Motor neuron (in vitro differentiated cells): Measurements from ENCODE around the gene BCL2L11. TPM values are rescaled to one million over a fixed set of nuclear protein-coding genes. Genes with fewer than 3 reads are reported as not detected.

Experiments
- ATAC-seq, 8 experiments: fragments of 200-7000 bp; cut with Tn5 transposase; replicated peaks in 6 of 8; 2 replicates each; pipeline ENCODE4 v1.8.0; 2021; ENCODE audit warnings: mild to moderate bottlenecking in 8 of 8, moderate library complexity in 8 of 8
- H3K27ac ChIP-seq, 2 donors: fragments of 250-450 bp; sonication (Bioruptor Pico); 2 replicates each; pipeline ENCODE4 v1.9.0; 2021; ENCODE audit warnings: antibody characterized with exemption in 2 of 2, mild to moderate bottlenecking in 2 of 2, moderate library complexity in 1 of 2
- H3K4me1 ChIP-seq, 2 donors: fragments of 250-450 bp; sonication (Bioruptor Pico); replicated peaks in 1 of 2; 2 replicates each; pipeline ENCODE4 v1.6.1; 2021; ENCODE audit warnings: antibody characterized with exemption in 2 of 2, mild to moderate bottlenecking in 2 of 2, moderate library complexity in 1 of 2
- H3K4me3 ChIP-seq, 5 donors: fragments of 250-450 bp; sonication (Bioruptor Pico); 2 replicates each; pipeline ENCODE4 v1.9.0; 2021; ENCODE audit warnings: antibody characterized with exemption in 5 of 5, mild to moderate bottlenecking in 5 of 5, moderate library complexity in 4 of 5
- WGBS, 10 experiments: fragments of 450-650 bp; shearing (Covaris generic); methylation state at CpG; one replicate each; pipeline ENCODE4 v1.0.0; 2022; 5-methylcytosine and 5-hydroxymethylcytosine counted together
- in situ Hi-C, 9 experiments: fragments of 400-800 bp; cut with MboI; loops; one replicate each; pipeline ENCODE4 v1.15.0; 2021; ENCODE audit warnings: low sequenced_read_pairs in 9 of 9, low pct_unique_long_range_greater_than_20kb in 2 of 9; ENCODE audit not compliant: unreplicated experiment in 9 of 9
- total RNA-seq, 8 experiments: library from RNA; unstranded; fragments of 300-600 nt; gene quantifications; 2 replicates each; pipeline versions ENCODE4 v1.2.3 to v1.2.4, GENCODE V29; 2022

Gene BCL2L11
- total RNA-seq, 8 experiments from 2014 or later: 2.4 to 13.1 (median 7.3) TPM

DNA sequence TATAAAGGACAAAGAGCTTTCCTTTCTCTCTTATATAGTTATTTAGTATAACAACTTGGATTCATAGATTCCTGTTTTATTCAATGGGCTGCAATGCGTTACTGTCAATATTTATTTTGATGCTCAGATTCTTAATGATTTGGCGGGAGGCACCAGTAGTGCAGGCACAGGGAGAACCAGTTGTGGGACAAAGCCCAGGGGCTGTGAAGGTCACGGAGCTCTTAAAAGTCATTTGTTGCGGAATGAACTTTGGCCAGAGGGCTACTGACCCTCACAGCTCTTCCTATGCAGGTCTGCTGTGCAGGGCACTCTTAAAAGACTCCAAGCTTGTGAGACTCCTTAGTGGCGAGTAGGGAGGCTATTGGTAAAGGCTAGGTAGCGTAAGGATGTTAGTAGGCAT is 34.0 kb downstream of the BCL2L11 start:
- Histone ChIP-seq H3K4me1 (peaks cover 0 to 15% of the 10 kb centered on the region in 2 donors), H3K27ac (no peak overlapping the region), H3K4me3 (no peak overlapping the region)
- in situ Hi-C loops: no loop called here
- WGBS, 10 experiments: 59 to 100% (median 78%) methylated on average over 1 to 6 of the region's 6 CpGs
- ATAC-seq: no peak

DNA sequence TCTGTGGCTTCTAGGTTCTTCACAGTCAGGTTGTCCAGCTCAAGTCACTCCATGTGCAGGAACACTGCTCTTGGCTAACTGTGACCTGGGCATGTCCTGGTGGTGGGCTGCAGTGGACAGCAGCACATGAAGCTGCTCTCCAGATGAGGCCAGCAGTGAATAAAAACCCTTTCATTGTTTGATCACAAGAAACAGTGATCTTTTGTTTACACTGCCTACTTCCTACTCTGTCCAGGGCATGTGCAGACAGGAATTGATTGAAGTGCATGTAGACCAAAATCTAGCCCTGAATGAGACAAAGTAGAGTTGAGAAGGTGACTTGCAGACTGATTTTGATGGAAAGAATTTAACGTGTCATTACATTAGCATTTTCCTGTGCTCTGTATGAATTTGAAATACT is 34.9 kb downstream of the BCL2L11 start:
- Histone ChIP-seq H3K4me3 (no peak overlapping the region), H3K27ac (no peak overlapping the region), H3K4me1 (peaks cover 0 to 15% of the 10 kb centered on the region in 2 donors)
- in situ Hi-C loops: no loop called here
- peak in 2 of 8 experiments; percentile 17 to 45 for ATAC-seq
- 43 to 100% (median 58%) methylated on average over 1 of the region's 1 CpG; no CpG with 5 or more reads in 4 of the 10 experiments for WGBS, 10 experiments

DNA sequence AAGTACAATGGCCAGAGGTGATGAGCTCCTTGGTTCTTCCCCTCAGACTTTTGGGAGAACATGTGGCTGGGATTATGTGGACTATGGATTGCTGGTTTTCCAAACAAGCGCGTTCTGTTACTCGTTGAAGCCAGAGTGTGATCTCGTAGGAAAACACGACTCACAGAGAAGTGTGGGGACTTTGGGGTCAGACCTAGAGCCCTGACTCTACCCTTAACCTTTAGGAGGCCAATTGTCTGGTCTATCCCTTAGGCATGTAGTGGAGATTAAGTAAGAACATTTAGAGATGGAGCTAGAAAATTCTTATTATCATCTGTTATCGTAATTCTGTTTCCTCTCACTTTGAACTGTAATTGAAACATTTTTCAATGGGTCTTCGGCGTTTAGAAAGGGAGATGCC is 35.8 kb downstream of the BCL2L11 start:
- 80 to 100% (median 87%) methylated on average over 1 to 8 of the region's 8 CpGs; no CpG with 5 or more reads in 4 of the 10 experiments for WGBS, 10 experiments
- in situ Hi-C loops: no loop called here
- ATAC-seq: no peak
- no peak overlapping the region for H3K27ac ChIP-seq
- H3K4me1 ChIP-seq: peaks cover 0 to 15% of the 10 kb centered on the region in 2 donors
- H3K4me3 ChIP-seq: no peak overlapping the region

DNA sequence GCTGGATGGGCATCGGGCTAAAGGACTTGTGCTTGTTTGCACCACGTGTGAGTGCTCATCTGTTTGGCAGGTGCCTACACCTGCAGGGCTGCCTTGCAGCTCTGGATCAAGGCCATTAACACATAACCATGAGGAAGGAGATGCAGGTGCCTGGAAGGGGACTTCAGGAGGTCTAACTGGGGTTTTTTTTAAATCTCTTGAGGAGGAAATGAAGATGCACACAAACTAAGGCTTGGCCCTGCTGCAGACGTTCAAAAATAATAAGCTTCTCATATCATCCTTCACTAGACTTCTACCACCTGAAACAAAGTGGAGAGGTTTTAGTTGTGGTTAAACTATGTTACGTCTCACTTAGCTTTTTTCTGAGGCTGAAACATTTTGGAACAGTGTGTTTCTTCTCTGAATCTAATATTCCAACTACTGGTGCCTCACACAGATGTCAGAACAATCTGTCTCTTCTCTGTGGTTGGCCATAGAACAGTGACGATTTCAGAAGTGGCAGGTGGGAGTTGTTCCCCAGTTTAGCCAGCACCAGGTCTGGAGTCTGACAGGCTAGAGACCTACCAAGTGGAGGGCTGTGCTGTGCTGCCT is 36.5 kb downstream of the BCL2L11 start:
- Histone ChIP-seq H3K27ac (no peak overlapping the region), H3K4me1 (peaks cover 0 to 15% of the 10 kb centered on the region in 2 donors), H3K4me3 (no peak overlapping the region)
- no peak for ATAC-seq
- in situ Hi-C loops: no loop called here
- WGBS, 10 experiments: 53 to 100% (median 89%) methylated on average over 1 to 4 of the region's 5 CpGs; no CpG with 5 or more reads in 2 of the 10 experiments

DNA sequence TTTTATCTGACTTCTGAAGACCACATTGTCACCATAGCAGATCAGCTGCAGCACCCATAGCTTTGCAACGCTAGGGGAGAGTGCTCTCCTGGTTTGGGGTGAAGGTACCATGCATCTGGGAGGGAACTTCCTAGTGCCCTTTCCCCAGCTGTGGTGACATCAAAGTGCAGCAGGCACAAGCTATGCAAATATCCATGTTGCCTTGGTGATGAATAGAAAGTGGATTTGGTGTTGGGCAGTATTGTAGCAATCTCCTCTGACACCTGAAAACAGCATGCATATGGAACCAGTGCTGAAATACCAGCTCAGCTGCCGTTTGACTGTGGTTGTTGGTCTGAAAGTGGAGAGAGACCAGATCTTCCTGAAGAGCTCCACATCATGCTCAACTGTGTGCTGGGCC is 37.1 kb downstream of the BCL2L11 start:
- H3K4me1 ChIP-seq: peaks cover 0 to 16% of the 10 kb centered on the region in 2 donors
- in situ Hi-C loops: no loop called here
- no peak overlapping the region for H3K4me3 ChIP-seq
- H3K27ac ChIP-seq: no peak overlapping the region
- WGBS, 10 experiments: 57 to 100% (median 80%) methylated on average over 1 of the region's 2 CpGs; no CpG with 5 or more reads in 6 of the 10 experiments
- ATAC-seq: peak in 4 of 8 experiments; percentile 18 to 52 (median 27)

DNA sequence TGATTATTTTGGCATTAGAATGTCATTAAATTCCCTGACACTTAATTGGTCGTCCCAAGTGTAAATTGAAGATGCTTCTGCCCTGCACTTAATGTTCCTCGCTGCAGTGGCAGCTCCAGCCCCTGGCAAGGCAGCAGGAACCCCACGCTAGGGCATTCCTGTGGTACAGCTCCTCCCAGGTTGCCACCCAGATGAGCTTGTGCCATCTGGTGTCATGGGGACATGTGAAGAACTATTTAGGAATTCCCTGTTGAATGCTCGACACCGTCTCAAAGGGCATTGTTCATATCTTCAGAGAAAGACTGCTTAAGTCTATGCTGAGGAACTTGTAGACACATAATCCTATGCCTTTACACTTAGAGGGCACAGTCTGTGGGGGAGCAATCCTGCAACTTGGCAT is 38.9 kb downstream of the BCL2L11 start:
- in situ Hi-C loops: no loop called here

DNA sequence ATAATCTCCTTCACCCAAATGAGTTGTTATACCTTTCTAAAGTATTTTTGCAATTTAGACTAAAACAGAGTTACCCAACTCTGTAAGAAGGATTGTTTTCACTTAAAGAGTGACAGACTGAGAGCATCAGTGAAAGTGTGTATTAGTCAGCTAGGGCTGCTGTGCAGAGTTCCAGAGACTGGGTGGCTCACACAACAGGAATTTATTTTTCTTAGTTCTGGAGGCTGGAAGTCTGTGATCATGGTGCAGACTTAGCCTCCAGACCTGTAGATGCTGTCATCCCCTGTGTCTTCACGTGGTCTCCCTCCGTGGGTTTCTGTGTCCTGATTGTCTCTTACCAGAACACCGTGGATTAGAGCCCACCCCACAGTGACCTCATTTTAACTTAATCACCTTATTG is 40.0 kb downstream of the BCL2L11 start:
- in situ Hi-C loops: no loop called here
- peak in 3 of 8 experiments; percentile 9 to 94 (median 86) for ATAC-seq

More for the DNA sequence above, 38.9 kb downstream of the BCL2L11 start:
- Histone ChIP-seq H3K4me3 (no peak overlapping the region), H3K27ac (no peak overlapping the region), H3K4me1 (peaks cover 0 to 19% of the 10 kb centered on the region in 2 donors)
- 68 to 100% (median 83%) methylated on average over 2 to 5 of the region's 5 CpGs; no CpG with 5 or more reads in 2 of the 10 experiments for WGBS, 10 experiments
- ATAC-seq: peak in 1 of 8 experiments; percentile 27

DNA sequence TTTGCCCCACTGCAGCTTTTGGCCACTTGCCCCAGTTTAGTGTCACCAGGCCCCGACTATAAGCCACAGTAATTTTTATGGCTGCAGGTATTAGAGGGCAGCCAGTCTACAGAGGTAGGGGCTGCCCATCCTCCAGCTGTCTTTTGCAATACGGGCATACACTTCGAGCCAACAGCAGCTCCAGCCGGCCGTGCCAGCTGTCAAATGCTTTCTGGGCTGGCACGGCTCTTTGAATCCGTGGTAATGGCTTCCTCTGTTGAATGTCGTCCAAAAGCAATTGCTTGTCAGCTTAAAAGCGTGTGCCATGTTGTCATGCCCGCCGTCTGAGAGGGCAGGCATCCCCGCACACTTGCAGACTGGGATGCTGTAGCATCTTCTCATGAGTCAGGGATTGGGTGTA is 41.3 kb downstream of the BCL2L11 start:
- WGBS, 10 experiments: 0 to 100% (median 99%) methylated on average over 1 to 11 of the region's 12 CpGs; no CpG with 5 or more reads in 2 of the 10 experiments
- no peak overlapping the region for H3K4me3 ChIP-seq
- peak in 1 of 8 experiments; percentile 26 for ATAC-seq
- H3K27ac ChIP-seq: no peak overlapping the region
- peaks cover 0 to 15% of the 10 kb centered on the region in 2 donors for H3K4me1 ChIP-seq
- in situ Hi-C loops: no loop called here

More for the DNA sequence above, 40.0 kb downstream of the BCL2L11 start:
- H3K27ac ChIP-seq: no peak overlapping the region
- H3K4me1 ChIP-seq: peaks cover 0 to 15% of the 10 kb centered on the region in 2 donors
- no peak overlapping the region for H3K4me3 ChIP-seq
- WGBS, 10 experiments: 19 to 100% (median 98%) methylated on average over 1 to 3 of the region's 3 CpGs; no CpG with 5 or more reads in 6 of the 10 experiments

DNA sequence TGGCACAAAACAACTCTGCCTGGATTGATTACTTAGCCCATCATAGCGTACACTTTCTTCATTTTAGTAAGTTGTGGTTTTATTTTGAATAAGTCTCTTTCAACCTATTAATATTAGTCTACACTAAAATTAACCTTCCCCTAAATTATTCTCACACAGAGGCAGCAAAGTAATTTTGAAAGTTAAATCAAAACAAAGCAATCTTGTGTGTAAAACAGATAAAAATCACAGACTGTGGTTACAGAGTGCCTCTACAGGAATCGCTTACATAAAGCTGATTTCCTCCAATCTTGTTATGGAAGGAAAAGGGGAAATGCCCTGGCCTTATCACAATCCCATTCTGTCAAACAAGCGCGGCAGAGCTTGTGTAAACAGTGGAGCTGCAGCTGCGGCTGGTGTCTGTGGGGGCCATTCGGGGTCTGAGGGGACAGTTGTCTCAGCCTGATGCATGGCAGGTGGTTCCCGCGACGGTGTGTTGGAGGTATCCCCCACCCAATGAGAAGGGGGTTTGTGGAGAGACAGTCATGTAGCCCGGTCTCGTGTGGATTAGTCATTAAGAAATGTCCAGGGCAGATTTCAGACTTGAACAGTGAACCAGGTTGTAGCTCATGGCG is 42.1 kb downstream of the BCL2L11 start:
- ATAC-seq: peak in 2 of 8 experiments; percentile 50 to 52
- peaks cover 0 to 10% of the 10 kb centered on the region in 2 donors for H3K4me1 ChIP-seq
- H3K27ac ChIP-seq: no peak overlapping the region
- in situ Hi-C loops: no loop called here
- 59 to 100% (median 96%) methylated on average over 1 to 5 of the region's 12 CpGs; no CpG with 5 or more reads in 2 of the 10 experiments for WGBS, 10 experiments
- H3K4me3 ChIP-seq: no peak overlapping the region

DNA sequence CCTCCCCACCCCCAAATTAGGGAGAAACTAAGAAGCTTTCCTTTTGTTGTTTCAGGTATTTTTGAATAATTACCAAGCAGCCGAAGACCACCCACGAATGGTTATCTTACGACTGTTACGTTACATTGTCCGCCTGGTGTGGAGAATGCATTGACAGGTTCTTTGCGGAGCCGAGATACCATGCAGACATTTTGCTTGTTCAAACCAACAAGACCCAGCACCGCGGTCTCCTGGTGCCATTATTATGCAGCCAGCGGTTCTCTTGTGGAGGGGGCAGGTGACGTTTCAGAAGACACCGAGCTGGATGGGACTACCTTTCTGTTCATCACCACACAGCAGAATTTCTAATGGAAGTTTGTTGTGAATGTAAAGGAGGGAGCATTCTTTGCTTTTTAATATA is 43.4 kb downstream of the BCL2L11 start:
- Histone ChIP-seq H3K4me1 (peaks cover 0 to 9% of the 10 kb centered on the region in 2 donors), H3K4me3 (no peak overlapping the region), H3K27ac (no peak overlapping the region)
- WGBS, 10 experiments: 58 to 100% (median 75%) methylated on average over 1 to 11 of the region's 12 CpGs; no CpG with 5 or more reads in 1 of the 10 experiments
- in situ Hi-C loops: no loop called here
- no peak for ATAC-seq

DNA sequence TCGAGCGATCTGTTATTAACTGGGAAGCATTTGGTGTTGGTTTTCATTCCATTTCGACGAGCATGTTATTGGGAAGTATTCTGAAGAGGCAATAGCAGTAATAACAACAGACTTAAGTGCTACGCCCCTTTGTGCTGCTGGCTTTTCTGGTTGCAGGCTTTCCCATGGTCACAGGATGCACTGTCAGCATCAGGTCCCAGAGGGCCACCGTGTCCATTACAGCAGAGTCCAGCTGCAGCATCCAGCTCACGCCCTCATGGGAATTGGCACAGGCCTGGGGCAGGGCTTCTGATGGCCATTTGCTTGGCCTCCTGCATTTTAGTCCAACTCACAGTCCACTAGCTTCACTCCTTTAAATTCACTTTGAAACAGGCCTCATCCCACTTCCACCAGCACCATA is 44.4 kb downstream of the BCL2L11 start:
- WGBS, 10 experiments: 50 to 100% (median 96%) methylated on average over 1 to 6 of the region's 7 CpGs; no CpG with 5 or more reads in 1 of the 10 experiments
- in situ Hi-C loops: no loop called here

DNA sequence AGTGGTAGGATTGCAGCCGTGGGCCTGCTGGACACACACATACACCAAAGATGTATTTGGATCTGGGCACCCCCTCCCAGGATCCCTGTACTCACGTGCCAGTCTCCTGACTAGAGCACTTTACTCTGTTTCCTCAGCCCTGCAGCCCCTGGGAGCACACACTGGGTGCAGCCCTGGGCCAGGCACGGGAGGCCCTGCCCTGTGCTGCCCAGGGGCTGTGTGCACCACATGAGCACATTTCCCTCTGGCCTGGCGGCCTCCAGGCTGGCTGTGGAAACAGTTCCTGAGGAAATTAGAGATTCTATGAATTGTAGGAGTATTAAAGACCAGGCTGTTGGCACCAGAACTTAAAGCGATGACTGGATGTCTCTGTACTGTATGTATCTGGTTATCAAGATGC is 45.4 kb downstream of the BCL2L11 start:
- in situ Hi-C loops: no loop called here
- WGBS, 10 experiments: 60 to 100% (median 96%) methylated on average over 1 to 3 of the region's 5 CpGs; no CpG with 5 or more reads in 2 of the 10 experiments
- ATAC-seq: no peak
- H3K4me1 ChIP-seq: peaks cover 0 to 9% of the 10 kb centered on the region in 2 donors
- H3K4me3 ChIP-seq: no peak overlapping the region
- H3K27ac ChIP-seq: no peak overlapping the region

More for the DNA sequence above, 44.4 kb downstream of the BCL2L11 start:
- H3K4me3 ChIP-seq: no peak overlapping the region
- H3K27ac ChIP-seq: no peak overlapping the region
- peaks cover 0 to 9% of the 10 kb centered on the region in 2 donors for H3K4me1 ChIP-seq
- ATAC-seq: peak in 5 of 8 experiments; percentile 14 to 84 (median 41)

DNA sequence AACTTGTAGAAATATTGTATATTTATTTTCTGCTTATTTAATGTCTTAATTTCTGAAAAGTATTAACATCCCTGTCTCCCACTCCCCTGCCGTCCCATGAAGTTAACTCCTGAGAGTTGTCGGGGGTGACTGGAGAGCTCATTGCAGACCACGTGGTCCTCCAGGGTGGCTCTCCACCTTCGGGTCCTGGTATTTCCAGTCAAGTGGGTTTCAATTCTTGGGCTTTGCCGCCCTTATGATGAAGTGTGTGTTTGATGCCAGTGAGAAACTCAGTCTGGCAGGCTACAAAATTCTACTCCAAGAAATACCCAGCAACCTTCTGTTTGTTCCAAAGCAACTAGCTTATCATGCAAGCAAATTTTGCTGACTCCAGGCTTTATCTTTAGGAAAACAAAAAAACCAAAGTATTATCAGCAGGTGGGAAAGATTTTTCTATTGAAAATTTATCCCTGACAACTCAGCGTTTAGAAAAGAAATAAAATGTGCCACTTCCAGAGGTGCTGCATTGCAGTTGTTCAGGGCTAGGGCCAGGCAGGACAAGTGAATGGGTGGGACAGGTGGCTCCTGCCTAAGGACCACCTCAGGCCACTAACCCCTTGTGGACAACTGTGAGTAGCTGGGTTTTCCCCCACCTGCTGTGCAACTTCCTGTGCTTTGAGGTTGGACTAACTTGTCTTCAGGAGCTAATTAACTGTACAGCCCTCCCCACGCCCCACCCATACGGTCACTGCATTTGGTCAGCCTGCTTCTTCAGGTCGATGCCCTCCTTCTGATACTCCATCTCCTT is 46.6 kb downstream of the BCL2L11 start:
- Histone ChIP-seq H3K4me1 (peaks cover 0 to 9% of the 10 kb centered on the region in 2 donors), H3K4me3 (no peak overlapping the region), H3K27ac (no peak overlapping the region)
- WGBS, 10 experiments: 77 to 100% (median 94%) methylated on average over 1 to 8 of the region's 9 CpGs; no CpG with 5 or more reads in 1 of the 10 experiments
- in situ Hi-C loops: no loop called here
- no peak for ATAC-seq
